GM06990 (cell line): Measurements from ENCODE around the gene MAFG.

Experiments
- DNase-seq: peaks from one replicate; pipeline ENCODE4 v3.0.0-alpha.2; 2011; ENCODE audit not compliant: insufficient read length; ENCODE audit errors: extremely low read depth
- H3K27me3 ChIP-seq: replicated peaks from 2 replicates; pipeline ENCODE4 v1.6.0; 2011; ENCODE audit warnings: low read length; ENCODE audit not compliant: control insufficient read depth, insufficient read depth
- H3K36me3 ChIP-seq: 2 replicates; pipeline ENCODE4 v1.5.1; 2011; ENCODE audit warnings: low read length; ENCODE audit not compliant: control insufficient read depth, insufficient read depth
- H3K4me3 ChIP-seq: replicated peaks from 2 replicates; pipeline ENCODE4 v1.5.1; 2011; ENCODE audit warnings: low read depth, mild to moderate bottlenecking, control low read depth, low read length
- TF ChIP-seq, protein P1 (sequence below): IDR thresholded peaks from 2 replicates; pipeline ENCODE4 v1.5.1; 2011; ENCODE audit warnings: low read length, control low read depth, mild to moderate bottlenecking, inconsistent platforms; ENCODE audit not compliant: insufficient read depth, poor library complexity, severe bottlenecking

Gene MAFG

DNA sequence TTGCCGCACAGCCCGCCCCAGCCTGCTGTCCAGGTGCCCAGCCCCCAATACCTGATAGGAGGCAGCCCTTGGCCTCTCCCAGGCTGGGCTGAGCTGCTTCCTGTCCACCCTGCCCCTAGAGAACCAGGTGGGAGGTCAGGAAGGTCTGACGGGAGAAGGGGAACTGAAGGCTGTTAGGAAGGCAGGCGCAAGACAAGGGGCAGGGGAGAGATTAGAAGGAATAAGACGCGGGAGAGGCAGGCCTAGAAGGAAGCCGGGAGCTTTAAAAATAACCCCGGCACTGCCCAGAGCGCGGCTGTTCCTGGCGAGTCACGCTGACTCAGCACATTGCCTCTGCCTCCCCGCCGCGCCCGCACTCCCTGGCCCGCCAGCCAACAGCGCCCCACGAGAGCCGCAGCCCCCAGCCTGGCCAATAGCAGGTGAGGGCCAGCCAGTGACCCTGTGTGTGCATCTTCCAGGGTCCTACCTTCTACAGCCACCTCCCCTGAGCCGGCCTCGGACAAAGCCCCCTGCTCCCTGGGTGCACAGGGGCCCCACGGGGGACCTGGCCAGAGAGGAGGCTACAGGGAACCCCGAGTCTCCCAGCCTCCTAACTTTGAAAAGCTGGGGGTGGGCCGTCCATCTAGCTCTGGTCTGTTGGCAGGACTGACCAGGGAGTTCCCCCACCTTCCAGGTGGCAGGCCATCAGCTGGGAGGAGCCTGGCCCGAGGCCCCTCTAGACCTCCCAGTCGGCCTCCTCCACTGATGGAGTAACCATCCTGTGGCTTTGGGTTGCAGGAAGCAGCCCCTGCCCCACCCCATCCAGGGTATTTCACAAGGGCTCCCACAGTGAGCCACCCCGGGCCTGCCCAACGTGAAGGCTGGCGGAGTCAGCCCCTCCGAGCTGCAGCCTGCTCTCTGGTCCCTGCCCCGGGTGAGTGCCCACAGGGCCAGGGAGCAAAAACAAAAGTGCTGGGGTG is 4.0 kb downstream of the MAFG start:
- DNase-seq = no peak
- TF ChIP-seq, protein P1, sequence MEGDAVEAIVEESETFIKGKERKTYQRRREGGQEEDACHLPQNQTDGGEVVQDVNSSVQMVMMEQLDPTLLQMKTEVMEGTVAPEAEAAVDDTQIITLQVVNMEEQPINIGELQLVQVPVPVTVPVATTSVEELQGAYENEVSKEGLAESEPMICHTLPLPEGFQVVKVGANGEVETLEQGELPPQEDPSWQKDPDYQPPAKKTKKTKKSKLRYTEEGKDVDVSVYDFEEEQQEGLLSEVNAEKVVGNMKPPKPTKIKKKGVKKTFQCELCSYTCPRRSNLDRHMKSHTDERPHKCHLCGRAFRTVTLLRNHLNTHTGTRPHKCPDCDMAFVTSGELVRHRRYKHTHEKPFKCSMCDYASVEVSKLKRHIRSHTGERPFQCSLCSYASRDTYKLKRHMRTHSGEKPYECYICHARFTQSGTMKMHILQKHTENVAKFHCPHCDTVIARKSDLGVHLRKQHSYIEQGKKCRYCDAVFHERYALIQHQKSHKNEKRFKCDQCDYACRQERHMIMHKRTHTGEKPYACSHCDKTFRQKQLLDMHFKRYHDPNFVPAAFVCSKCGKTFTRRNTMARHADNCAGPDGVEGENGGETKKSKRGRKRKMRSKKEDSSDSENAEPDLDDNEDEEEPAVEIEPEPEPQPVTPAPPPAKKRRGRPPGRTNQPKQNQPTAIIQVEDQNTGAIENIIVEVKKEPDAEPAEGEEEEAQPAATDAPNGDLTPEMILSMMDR = no peak
- no peak overlapping the region for H3K4me3 ChIP-seq

DNA sequence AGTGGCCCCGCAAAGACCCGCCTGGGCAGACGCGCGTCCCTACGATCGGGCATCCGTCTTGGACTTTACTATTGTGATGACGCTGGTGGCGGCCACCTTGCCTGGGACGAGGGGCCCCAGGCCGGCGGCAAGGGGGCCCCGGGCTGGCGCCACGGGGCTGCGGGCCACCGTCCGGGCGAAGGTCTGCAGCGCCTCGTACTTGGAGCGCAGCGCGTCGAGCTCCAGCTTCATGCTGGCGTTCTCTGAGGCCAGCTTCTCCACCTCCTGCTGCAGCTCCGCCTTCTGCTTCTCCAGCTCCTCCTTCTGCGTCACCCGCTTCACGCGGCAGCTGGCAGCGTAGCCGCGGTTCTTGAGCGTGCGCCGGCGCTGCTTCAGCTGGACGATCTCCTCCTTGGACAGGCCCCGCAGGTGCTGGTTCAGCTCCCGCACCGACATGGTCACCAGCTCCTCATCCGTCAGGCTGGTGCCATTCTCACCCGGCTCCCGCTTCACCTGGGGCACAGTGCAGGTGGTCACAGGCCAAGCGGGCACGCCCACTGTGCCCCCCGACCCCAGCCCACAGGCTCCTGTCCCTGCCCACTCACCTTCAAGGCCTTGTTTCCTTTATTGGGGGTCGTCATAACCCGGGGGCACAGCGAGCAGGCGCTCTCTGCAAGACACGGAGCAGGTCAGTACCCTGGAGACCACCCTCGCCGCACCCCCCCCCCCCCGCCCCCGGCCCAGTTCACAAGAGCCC is 4.8 kb downstream of the MAFG start:
- Histone ChIP-seq H3K4me3 (no peak overlapping the region), H3K36me3 (peaks cover 8% of the 10 kb centered on the region), H3K27me3 (no peaks in the 10 kb centered on the region)
- TF ChIP-seq, protein P1 = no peak
- no peak for DNase-seq

More for the DNA sequence above, 4.0 kb downstream of the MAFG start:
- Histone ChIP-seq H3K36me3 (peaks cover 8% of the 10 kb centered on the region), H3K27me3 (no peaks in the 10 kb centered on the region)

DNA sequence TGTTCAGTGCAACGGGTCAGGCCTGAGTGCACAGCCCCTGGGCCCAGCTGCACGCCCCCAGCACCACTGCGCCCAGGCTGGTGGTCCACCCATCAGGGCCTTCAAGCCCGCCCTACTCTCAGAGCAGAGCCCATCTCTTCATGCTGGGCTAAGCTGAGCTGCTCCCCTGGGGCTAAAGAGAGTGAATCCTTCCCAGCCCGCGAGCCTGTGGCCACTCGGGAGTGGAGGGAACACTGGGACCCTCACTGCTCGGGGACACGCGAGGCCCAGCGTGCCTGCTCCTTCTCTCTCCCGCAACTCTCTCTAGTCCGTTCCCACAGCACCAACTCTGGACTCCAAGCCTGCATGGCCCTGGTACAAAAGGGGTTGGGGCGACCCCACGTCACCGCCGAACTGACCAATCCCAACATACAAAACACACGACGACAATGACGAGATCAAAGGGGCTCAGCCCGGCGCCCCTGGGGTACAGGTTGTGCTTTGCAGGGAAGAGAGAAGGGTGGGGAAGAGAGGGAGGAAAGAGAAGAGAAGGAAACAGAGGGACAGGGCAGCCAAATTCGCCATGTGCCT is 5.5 kb downstream of the MAFG start:
- Histone ChIP-seq H3K4me3 (no peak overlapping the region), H3K27me3 (no peaks in the 10 kb centered on the region), H3K36me3 (peaks cover 8% of the 10 kb centered on the region)
- no peak for DNase-seq
- TF ChIP-seq, protein P1 = no peak

DNA sequence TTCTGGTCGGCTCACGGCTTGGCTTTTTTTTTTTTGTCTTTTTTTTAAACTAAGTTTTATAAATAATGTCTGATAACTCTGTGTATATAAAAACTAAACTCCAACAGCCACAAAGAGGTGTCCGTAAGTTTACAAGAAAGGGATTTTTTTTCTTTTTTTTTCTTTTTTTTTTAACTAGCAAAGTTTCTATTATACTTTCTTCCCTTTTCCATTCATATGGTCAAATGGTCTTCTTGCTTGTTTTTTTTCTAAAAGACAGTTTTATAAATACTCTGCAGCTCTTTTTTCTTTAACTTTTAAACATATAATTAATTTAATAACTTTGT is 6.0 kb downstream of the MAFG start:
- Histone ChIP-seq H3K36me3 (peaks cover 8% of the 10 kb centered on the region), H3K27me3 (no peaks in the 10 kb centered on the region), H3K4me3 (no peak overlapping the region)
- TF ChIP-seq, protein P1 = no peak
- DNase-seq = no peak

DNA sequence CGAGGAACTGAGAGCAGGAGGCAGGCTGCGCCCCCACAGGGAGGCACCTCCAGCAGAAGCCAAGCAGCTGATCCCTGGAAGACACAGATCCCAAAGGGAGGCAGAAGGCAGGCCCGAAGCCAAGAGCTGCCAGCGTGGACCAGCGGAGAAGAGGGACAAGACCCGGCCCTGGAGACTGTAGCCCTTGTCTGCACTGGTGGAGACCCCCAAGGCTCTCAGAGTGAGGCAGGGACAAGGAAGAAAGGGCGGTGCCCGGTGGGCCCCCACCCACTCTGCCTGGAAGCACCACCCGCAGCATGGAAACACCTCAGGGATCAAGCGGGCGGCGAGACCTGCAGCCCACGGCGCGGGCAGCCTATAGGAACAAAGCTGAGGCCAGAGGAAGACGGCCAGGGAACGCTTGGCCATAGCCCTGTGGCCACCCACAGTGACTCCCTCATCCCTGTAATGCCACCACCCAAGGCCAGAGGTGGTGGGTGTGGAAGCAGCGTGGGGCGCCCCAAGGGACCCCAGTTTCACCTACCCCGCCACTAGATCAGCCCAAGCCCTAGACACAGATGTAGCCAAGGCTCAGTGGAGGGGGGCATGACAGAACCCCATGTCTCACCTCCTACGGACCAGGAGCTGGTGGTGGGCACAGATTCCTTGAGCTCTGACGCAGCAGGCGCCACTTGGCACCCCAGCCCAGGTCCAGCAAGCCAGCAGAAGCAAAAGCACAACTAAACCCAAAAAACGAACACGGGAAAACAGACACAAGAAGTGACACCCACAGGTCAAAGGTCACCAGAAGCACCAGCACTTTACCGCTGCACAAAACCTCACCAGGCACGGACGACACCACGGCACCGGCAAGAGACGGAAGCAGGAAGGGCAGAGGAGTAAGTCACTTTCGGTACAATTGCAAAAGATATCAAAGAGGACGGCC is 6.7 kb downstream of the MAFG start:
- Histone ChIP-seq H3K4me3 (no peak overlapping the region), H3K36me3 (peaks cover 8% of the 10 kb centered on the region), H3K27me3 (no peaks in the 10 kb centered on the region)
- DNase-seq = no peak
- TF ChIP-seq, protein P1 = no peak
